ENCODE data around the gene MTHFS.
"Not testable (repeated sequence)": the region's sequence is repeated elsewhere in the genome, so short reads cannot be mapped to it uniquely, and the experiment has no call there.

Gene MTHFS

DNA sequence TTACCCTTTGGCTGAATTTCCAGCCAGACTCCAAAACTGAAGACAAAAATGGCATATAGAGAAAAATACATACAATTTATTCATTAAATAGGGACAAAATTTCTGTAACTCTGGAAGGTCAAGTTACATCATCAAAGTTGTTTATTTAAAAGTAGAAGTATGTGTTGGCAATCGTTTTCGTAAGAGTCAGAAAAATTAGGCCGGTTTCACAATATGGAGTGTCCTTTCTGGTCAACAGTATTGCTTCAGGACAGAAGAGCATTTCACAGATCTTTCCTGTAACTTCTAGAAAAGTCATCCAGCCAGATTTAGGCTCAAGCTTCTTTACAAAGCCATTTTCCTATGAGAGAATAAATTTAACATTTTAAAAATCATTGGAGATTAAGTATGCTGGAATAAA, 2.0 kb upstream of the MTHFS start:
- H3K36me3 ChIP-seq (ENCODE audit: control insufficient read depth, insufficient read depth, low read length); H3K4me1 ChIP-seq (ENCODE audit: control insufficient read depth, insufficient read depth, low read length); H3K9me3 ChIP-seq (ENCODE audit: control insufficient read depth, insufficient read depth, low read length); DNase-seq (ENCODE audit: low read depth, low spot score); H3K27me3 ChIP-seq (ENCODE audit: control insufficient read depth, insufficient read depth, low read length); H3K4me3 ChIP-seq (ENCODE audit: low read length); H3K27ac ChIP-seq (ENCODE audit: low read length): not testable (repeated sequence)
- WGBS (ENCODE audit: insufficient coverage, insufficient read length), result no CpG with 5 or more reads among the region's 3 CpGs

DNA sequence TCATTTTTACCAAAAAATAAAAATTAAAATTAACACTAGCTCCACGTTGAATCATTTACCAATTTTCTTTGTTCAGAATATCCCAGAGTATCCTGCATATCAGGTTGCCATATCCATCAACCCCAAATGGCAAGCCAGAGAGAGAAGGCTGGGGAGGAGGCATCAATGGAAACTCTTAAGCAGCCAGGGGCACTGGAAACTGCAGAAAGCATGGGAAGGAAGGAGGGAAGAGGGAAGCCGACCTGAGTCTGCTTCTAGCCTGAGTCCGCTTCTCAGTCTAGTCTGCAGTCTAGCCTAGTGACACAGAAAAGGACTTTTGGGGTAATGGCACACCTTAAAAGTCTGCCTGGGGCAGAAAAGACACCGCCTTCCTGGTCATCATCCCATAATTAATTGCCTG, 1.6 kb upstream of the MTHFS start:
- Histone ChIP-seq H3K9me3 (ENCODE audit: control insufficient read depth, insufficient read depth, low read length) (no peaks in the 10 kb centered on the region), H3K4me1 (ENCODE audit: control insufficient read depth, insufficient read depth, low read length) (peaks cover 1% of the 10 kb centered on the region; the same call in 1 of the 2 replicates), H3K36me3 (ENCODE audit: control insufficient read depth, insufficient read depth, low read length) (no peaks in the 10 kb centered on the region; the same call in 1 of the 2 replicates), H3K27ac (ENCODE audit: low read length) (no peak overlapping the region), H3K4me3 (ENCODE audit: low read length) (no peak overlapping the region), H3K27me3 (ENCODE audit: control insufficient read depth, insufficient read depth, low read length) (no peaks in the 10 kb centered on the region)
- no CpG with 5 or more reads among the region's 4 CpGs for WGBS (ENCODE audit: insufficient coverage, insufficient read length)
- no peak for DNase-seq (ENCODE audit: low read depth, low spot score)

DNA sequence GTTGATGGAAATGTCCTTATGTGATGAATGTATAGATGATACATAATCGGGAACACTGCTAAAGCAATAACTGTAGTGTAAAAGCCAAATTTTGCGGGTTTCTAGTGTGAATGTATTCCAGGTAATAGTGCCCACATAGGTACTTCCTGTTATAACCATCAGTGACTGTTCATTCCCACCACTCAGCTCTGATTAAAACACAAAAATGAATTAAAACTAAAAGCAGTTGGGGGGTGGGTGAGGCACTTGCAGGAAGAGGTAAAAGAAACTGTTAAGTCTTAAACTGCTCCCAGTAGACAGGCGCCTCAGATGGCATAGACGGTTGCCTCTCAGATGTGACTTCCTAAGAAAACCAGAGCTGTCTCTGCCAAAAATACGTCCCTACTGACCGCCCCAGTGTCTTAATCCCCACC, 893 bp upstream of the MTHFS start:
- Histone ChIP-seq H3K36me3 (ENCODE audit: control insufficient read depth, insufficient read depth, low read length) (no peaks in the 10 kb centered on the region; the same call in 1 of the 2 replicates), H3K4me3 (ENCODE audit: low read length) (no peak overlapping the region; the same call in 1 of the 2 replicates), H3K4me1 (ENCODE audit: control insufficient read depth, insufficient read depth, low read length) (peaks cover 1% of the 10 kb centered on the region; the same call in 1 of the 2 replicates), H3K27me3 (ENCODE audit: control insufficient read depth, insufficient read depth, low read length) (no peaks in the 10 kb centered on the region), H3K27ac (ENCODE audit: low read length) (no peak overlapping the region), H3K9me3 (ENCODE audit: control insufficient read depth, insufficient read depth, low read length) (no peaks in the 10 kb centered on the region)
- no CpG with 5 or more reads among the region's 6 CpGs for WGBS (ENCODE audit: insufficient coverage, insufficient read length)
- no peak for DNase-seq (ENCODE audit: low read depth, low spot score)

DNA sequence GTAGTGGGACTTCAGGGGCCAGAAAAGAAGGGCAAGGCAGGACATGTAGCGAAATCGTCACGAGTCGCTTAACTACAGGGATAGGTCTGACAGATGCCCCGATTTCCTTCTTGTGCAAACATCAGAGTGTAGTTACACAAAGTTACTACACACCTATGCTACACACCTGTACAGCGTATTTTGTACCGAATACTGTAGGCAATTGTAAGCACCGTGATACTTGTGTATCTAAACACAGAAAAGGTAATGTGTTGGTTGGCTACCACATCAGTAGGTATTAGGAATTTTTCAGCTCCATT, 515 bp upstream of the MTHFS start:
- no peaks in the 10 kb centered on the region for H3K9me3 ChIP-seq (ENCODE audit: control insufficient read depth, insufficient read depth, low read length)
- H3K4me3 ChIP-seq (ENCODE audit: low read length), result peak overlapping the region; percentile 85; the same call in 1 of the 2 replicates
- H3K4me1 ChIP-seq (ENCODE audit: control insufficient read depth, insufficient read depth, low read length), result peaks cover 1% of the 10 kb centered on the region; the same call in 1 of the 2 replicates
- DNase-seq (ENCODE audit: low read depth, low spot score), result no peak
- H3K27me3 ChIP-seq (ENCODE audit: control insufficient read depth, insufficient read depth, low read length), result no peaks in the 10 kb centered on the region
- WGBS (ENCODE audit: insufficient coverage, insufficient read length), result no CpG with 5 or more reads among the region's 8 CpGs
- no peak overlapping the region for H3K27ac ChIP-seq (ENCODE audit: low read length)
- no peaks in the 10 kb centered on the region; the same call in 1 of the 2 replicates for H3K36me3 ChIP-seq (ENCODE audit: control insufficient read depth, insufficient read depth, low read length)

DNA sequence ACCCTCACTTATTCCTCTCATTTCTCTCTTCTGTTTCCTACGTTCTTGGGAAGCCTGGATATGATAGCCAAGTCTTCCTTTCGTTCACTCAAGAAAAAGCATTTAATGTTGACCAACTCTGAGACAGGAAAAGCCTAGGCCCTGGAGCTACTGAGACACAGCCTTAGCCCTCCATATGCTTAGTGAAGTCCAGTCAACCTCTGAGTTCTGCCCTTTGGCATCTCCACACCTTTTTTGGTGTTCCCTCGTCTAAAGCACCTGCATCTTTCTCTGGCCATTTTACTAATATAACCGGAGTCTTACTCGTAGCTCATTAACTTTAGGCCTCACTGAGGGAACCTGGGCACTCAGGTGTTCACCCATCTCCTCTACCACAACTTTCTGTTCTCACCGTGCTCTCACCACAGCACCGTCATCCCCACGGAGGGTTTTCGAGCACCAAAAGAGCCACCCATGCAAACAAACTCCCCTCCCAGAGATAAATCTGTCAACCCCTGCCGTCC, 632 bp downstream of the MTHFS start:
- no peaks in the 10 kb centered on the region for H3K27me3 ChIP-seq (ENCODE audit: control insufficient read depth, insufficient read depth, low read length)
- H3K36me3 ChIP-seq (ENCODE audit: control insufficient read depth, insufficient read depth, low read length), result no peaks in the 10 kb centered on the region
- no peak for DNase-seq (ENCODE audit: low read depth, low spot score)
- no peak overlapping the region for H3K27ac ChIP-seq (ENCODE audit: low read length)
- H3K4me1 ChIP-seq (ENCODE audit: control insufficient read depth, insufficient read depth, low read length), result peaks cover 1% of the 10 kb centered on the region; the same call in 1 of the 2 replicates
- H3K9me3 ChIP-seq (ENCODE audit: control insufficient read depth, insufficient read depth, low read length), result no peaks in the 10 kb centered on the region
- whole genome bisulfite sequencing (ENCODE audit: insufficient coverage, insufficient read length), result no CpG with 5 or more reads among the region's 10 CpGs
- peak overlapping the region; percentile 85; the same call in 1 of the 2 replicates for H3K4me3 ChIP-seq (ENCODE audit: low read length)

DNA sequence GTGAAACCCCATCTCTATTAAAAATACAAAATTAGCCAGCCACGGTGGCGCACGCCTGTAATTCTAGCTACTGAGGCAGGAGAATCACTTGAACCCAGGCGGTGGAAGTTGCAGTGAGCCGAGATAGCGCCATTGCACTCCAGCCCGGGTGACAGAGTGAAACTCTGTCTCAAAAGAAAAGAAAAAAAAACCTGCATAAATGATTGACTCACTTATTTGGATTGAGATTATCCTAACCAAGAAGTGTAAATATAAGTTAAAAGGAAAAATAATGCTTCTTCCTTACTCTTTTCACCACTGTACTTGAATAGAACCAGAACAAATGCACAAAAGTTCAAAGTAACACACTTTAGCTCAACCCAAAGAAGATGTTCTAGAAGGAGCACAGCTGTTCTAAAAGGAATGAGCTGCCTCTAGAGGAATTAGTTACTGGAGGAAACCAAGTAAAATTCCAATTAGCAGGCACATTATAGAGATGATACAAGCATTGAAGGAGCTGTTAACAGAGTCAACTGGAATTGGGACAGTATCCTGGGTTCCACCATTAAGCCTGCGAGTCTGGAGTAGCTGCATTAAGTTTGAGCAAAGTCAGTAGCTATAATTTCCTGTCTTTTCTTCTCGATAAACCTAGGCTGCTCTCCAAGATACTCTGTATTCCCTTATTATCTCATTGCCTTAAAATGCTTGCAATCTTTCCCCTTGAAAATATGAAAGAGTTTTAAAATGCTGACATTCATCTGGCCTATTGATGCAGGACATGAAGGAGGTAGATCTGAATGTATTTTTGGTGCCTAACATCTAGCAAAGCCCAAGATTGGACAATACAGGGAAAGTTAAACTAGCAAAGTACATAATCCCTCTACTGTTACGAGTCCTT, 9.5 kb downstream of the MTHFS start:
- Histone ChIP-seq H3K27me3 (ENCODE audit: control insufficient read depth, insufficient read depth, low read length) (no peaks in the 10 kb centered on the region), H3K36me3 (ENCODE audit: control insufficient read depth, insufficient read depth, low read length) (no peaks in the 10 kb centered on the region), H3K4me1 (ENCODE audit: control insufficient read depth, insufficient read depth, low read length) (no peaks in the 10 kb centered on the region), H3K4me3 (ENCODE audit: low read length) (no peak overlapping the region), H3K27ac (ENCODE audit: low read length) (no peak overlapping the region), H3K9me3 (ENCODE audit: control insufficient read depth, insufficient read depth, low read length) (no peaks in the 10 kb centered on the region)
- DNase-seq (ENCODE audit: low read depth, low spot score), result no peak
- no CpG with 5 or more reads among the region's 10 CpGs for WGBS (ENCODE audit: insufficient coverage, insufficient read length)

DNA sequence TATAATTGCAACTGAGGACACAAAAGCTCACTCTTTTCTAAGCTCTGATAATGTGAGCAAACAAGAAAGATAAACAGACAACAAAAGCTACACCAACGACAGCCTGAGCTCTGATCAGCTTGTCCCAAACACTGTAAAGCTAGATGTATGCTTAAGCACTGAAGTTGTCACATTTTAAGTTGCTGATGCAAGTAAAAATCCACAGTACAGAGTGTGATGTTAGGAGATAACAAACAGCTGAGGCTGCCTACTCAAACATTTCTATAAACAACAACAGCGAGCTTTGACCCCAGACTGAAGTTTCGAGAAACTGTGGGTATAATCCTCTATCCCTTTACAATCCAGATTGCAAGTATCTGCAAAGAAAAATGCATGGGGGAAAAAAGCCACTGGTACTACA, 10.7 kb downstream of the MTHFS start:
- H3K27ac ChIP-seq (ENCODE audit: low read length), result no peak overlapping the region
- DNase-seq (ENCODE audit: low read depth, low spot score), result no peak
- WGBS (ENCODE audit: insufficient coverage, insufficient read length), result no CpG with 5 or more reads among the region's 3 CpGs
- H3K4me1 ChIP-seq (ENCODE audit: control insufficient read depth, insufficient read depth, low read length), result no peaks in the 10 kb centered on the region
- no peaks in the 10 kb centered on the region for H3K27me3 ChIP-seq (ENCODE audit: control insufficient read depth, insufficient read depth, low read length)
- H3K4me3 ChIP-seq (ENCODE audit: low read length), result no peak overlapping the region
- no peaks in the 10 kb centered on the region for H3K9me3 ChIP-seq (ENCODE audit: control insufficient read depth, insufficient read depth, low read length)
- H3K36me3 ChIP-seq (ENCODE audit: control insufficient read depth, insufficient read depth, low read length), result no peaks in the 10 kb centered on the region

DNA sequence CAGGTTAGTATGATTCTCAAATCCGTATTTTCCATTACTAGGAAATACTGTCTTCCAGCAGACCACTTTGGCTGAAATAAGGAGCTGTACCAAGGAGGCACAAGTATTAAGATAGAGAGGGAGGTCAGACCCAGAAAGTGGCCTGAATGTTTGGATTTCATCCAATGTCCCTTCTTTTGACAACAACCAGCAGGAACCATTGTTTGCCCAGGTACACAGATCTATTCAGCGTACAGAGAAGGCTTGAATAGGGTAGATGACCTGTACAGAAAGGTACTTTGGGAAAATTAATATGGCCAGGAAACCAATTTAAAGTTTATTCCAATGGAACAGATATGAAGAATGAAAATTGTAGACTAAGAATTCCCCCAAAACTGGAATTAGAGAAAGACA, 12.6 kb downstream of the MTHFS start:
- Histone ChIP-seq H3K36me3 (ENCODE audit: control insufficient read depth, insufficient read depth, low read length) (no peaks in the 10 kb centered on the region; the same call in 1 of the 2 replicates), H3K27me3 (ENCODE audit: control insufficient read depth, insufficient read depth, low read length) (no peaks in the 10 kb centered on the region), H3K4me1 (ENCODE audit: control insufficient read depth, insufficient read depth, low read length) (no peaks in the 10 kb centered on the region), H3K9me3 (ENCODE audit: control insufficient read depth, insufficient read depth, low read length) (no peaks in the 10 kb centered on the region), H3K27ac (ENCODE audit: low read length) (no peak overlapping the region), H3K4me3 (ENCODE audit: low read length) (no peak overlapping the region)
- WGBS (ENCODE audit: insufficient coverage, insufficient read length), result no CpG with 5 or more reads among the region's 2 CpGs
- no peak for DNase-seq (ENCODE audit: low read depth, low spot score)

DNA sequence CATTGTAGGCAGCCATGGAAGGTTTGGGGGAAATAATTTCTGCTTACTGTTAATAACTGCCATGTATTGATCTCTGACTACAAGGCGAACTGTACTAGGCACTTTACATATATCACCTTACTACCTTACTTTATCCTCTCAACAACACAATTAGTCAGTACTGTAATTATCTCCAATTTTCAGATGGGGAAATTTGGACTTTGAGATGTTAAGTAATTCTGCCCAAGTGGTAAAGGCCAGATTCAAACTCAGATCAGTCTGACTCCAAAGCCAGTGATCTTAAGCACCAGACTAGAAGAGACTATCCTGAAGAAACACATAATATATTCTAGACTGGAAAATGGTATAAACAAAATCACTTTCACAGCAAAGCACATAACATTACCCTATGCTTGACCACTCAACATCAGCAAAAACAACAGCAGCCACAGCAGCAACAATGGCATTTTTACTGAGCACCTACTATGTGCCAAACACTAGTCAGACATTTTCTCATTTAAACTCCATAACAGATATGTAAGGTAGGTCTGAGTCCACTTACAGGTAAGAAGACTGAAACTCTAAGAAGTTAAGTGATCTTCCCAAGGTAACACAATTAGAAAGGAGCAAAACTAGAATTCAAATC, 13.1 kb downstream of the MTHFS start:
- Histone ChIP-seq H3K27me3 (ENCODE audit: control insufficient read depth, insufficient read depth, low read length) (no peaks in the 10 kb centered on the region), H3K27ac (ENCODE audit: low read length) (no peak overlapping the region), H3K9me3 (ENCODE audit: control insufficient read depth, insufficient read depth, low read length) (no peaks in the 10 kb centered on the region), H3K4me1 (ENCODE audit: control insufficient read depth, insufficient read depth, low read length) (no peaks in the 10 kb centered on the region), H3K4me3 (ENCODE audit: low read length) (no peak overlapping the region), H3K36me3 (ENCODE audit: control insufficient read depth, insufficient read depth, low read length) (no peaks in the 10 kb centered on the region; the same call in 1 of the 2 replicates)
- DNase-seq (ENCODE audit: low read depth, low spot score), result no peak
- WGBS (ENCODE audit: insufficient coverage, insufficient read length), result no CpG with 5 or more reads among the region's 1 CpG

DNA sequence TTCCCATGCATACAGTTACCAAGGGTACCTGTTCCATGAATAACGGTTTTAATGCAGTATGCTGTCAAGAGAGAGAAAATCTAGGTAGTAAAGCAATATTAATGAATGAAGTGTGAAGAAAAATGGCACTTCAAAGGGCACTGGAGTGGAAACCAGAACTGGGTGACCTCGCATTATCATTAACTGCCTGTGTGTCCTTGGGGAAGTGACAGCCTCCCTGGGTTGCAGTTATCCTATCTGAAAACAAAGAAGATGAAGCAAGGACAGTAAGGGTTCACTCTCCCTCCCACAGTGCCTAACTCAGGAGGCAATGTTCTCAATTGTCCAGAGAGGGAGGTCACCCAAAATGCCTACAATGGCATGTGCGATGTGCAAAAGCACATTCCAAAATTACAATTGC, 15.1 kb downstream of the MTHFS start:
- Histone ChIP-seq H3K27me3 (ENCODE audit: control insufficient read depth, insufficient read depth, low read length) (no peaks in the 10 kb centered on the region), H3K36me3 (ENCODE audit: control insufficient read depth, insufficient read depth, low read length) (peaks cover 5% of the 10 kb centered on the region; the same call in 1 of the 2 replicates), H3K4me1 (ENCODE audit: control insufficient read depth, insufficient read depth, low read length) (no peaks in the 10 kb centered on the region), H3K27ac (ENCODE audit: low read length) (no peak overlapping the region), H3K9me3 (ENCODE audit: control insufficient read depth, insufficient read depth, low read length) (peaks cover 1% of the 10 kb centered on the region; the same call in 1 of the 2 replicates), H3K4me3 (ENCODE audit: low read length) (no peak overlapping the region)
- DNase-seq (ENCODE audit: low read depth, low spot score), result no peak
- no CpG with 5 or more reads among the region's 3 CpGs for WGBS (ENCODE audit: insufficient coverage, insufficient read length)

Measured in iPS DF 6.9 (cell line).